Ishikawa (cell line): ENCODE results near the gene CPED1.

Experiments used
- CEBPB ChIP-seq: IDR thresholded peaks from 2 replicates; pipeline ENCODE4 v1.6.1; 2012
- CREB1 ChIP-seq: IDR thresholded peaks from 2 replicates; pipeline ENCODE4 v1.6.1; 2012; ENCODE audit warnings: low read depth
- EGR1 ChIP-seq: IDR thresholded peaks from 2 replicates; pipeline ENCODE4 v1.6.1; 2012
- EP300 ChIP-seq: IDR thresholded peaks from 2 replicates; pipeline ENCODE4 v1.6.1; 2012; ENCODE audit warnings: borderline replicate concordance
- FOXM1 ChIP-seq: IDR thresholded peaks from 2 replicates; pipeline ENCODE4 v1.6.1; 2012; ENCODE audit warnings: low read depth, borderline replicate concordance
- MAX ChIP-seq: IDR thresholded peaks from 2 replicates; pipeline ENCODE4 v1.6.1; 2012
- NFIC ChIP-seq: IDR thresholded peaks from 2 replicates; pipeline ENCODE4 v1.6.1; 2012
- RAD21 ChIP-seq: IDR thresholded peaks from 2 replicates; pipeline ENCODE4 v1.6.1; 2012; ENCODE audit warnings: low read depth
- REST ChIP-seq: IDR thresholded peaks from 2 replicates; pipeline ENCODE4 v1.6.1; 2012; ENCODE audit warnings: low read depth, mild to moderate bottlenecking
- TAF1 ChIP-seq: IDR thresholded peaks from 2 replicates; pipeline ENCODE4 v1.6.1; 2012; ENCODE audit warnings: low read depth, mild to moderate bottlenecking
- TCF12 ChIP-seq: IDR thresholded peaks from 2 replicates; pipeline ENCODE4 v1.6.1; 2012; ENCODE audit warnings: low read depth
- TEAD4 ChIP-seq: IDR thresholded peaks from 2 replicates; pipeline ENCODE4 v1.6.1; 2012
- USF1 ChIP-seq: IDR thresholded peaks from 2 replicates; pipeline ENCODE4 v1.6.1; 2012
- YY1 ChIP-seq: IDR thresholded peaks from 2 replicates; pipeline ENCODE4 v1.6.1; 2012; ENCODE audit warnings: low read depth
- ZBTB7A ChIP-seq: IDR thresholded peaks from 2 replicates; pipeline ENCODE4 v1.6.1; 2012; ENCODE audit warnings: low read depth

The CPED1 gene

GRCh38 chr7:121169469-121169868 is 181.0 kb downstream of the CPED1 start:
- no peak for TF ChIP-seq CEBPB
- TF ChIP-seq USF1, result no peak
- TF ChIP-seq NFIC, result no peak
- TF ChIP-seq TCF12, result no peak

DNA sequence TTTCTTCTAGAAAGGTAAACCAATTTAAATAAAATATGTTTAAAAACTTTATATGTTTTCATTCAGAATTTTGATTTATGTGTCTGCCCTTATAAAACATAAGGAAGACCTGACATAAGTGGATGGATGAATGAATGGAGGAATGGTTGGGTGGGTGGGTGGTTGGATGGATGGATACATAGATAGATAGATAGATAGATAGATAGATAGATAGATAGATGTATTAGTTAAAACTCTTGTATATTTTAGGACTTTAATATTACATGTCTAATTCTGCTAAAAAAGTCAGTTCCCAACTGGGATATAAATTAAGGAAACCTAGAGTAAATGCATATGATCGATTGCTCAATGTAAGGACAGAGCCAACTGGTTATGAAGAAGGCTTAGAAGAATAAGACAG is 184.0 kb downstream of the CPED1 start:
- no peak for TF ChIP-seq TCF12
- no peak for TF ChIP-seq MAX
- TF ChIP-seq CREB1, result no peak
- no peak for TF ChIP-seq EP300
- no peak for TF ChIP-seq USF1
- TF ChIP-seq REST, result no peak
- no peak for TF ChIP-seq RAD21
- TF ChIP-seq YY1, result no peak
- no peak for TF ChIP-seq TEAD4
- no peak for TF ChIP-seq FOXM1
- no peak for TF ChIP-seq TAF1
- no peak for TF ChIP-seq EGR1
- TF ChIP-seq ZBTB7A, result no peak

GRCh38 chr7:121175826-121176225 is 187.3 kb downstream of the CPED1 start:
- TF ChIP-seq TCF12 (no peak), MAX (no peak), TEAD4 (no peak), ZBTB7A (no peak), TAF1 (no peak), REST (no peak), RAD21 (no peak), USF1 (no peak), EGR1 (no peak), CEBPB (no peak), EP300 (no peak), FOXM1 (no peak), NFIC (no peak), YY1 (no peak)

DNA sequence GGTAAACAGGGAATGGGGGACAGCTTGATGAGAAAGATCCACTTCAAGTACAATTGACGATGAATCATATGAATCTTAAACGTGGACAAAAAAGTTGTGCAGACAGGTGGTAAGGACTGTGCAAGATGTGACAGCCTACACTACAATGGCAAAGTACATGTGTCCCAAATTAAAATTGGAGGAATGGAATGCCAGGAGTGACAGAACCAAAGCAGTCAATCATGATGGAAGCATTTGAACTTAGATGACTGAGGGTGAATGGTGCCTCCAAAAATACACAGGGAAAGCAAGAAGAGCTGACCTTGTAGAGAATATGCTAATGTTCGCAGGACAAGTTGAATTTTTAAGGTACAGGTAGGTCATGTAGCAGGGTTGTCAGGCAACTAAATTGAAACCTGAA is 189.9 kb downstream of the CPED1 start:
- TF ChIP-seq NFIC, result no peak
- no peak for TF ChIP-seq MAX
- no peak for TF ChIP-seq EGR1
- no peak for TF ChIP-seq CEBPB
- TF ChIP-seq ZBTB7A, result no peak
- TF ChIP-seq CREB1, result no peak
- TF ChIP-seq TAF1, result no peak
- no peak for TF ChIP-seq TEAD4
- TF ChIP-seq USF1, result no peak
- no peak for TF ChIP-seq FOXM1
- no peak for TF ChIP-seq EP300
- TF ChIP-seq YY1, result no peak
- TF ChIP-seq TCF12, result no peak
- TF ChIP-seq RAD21, result no peak
- no peak for TF ChIP-seq REST
